ENCODE data around the gene AUTS2.

DNA sequence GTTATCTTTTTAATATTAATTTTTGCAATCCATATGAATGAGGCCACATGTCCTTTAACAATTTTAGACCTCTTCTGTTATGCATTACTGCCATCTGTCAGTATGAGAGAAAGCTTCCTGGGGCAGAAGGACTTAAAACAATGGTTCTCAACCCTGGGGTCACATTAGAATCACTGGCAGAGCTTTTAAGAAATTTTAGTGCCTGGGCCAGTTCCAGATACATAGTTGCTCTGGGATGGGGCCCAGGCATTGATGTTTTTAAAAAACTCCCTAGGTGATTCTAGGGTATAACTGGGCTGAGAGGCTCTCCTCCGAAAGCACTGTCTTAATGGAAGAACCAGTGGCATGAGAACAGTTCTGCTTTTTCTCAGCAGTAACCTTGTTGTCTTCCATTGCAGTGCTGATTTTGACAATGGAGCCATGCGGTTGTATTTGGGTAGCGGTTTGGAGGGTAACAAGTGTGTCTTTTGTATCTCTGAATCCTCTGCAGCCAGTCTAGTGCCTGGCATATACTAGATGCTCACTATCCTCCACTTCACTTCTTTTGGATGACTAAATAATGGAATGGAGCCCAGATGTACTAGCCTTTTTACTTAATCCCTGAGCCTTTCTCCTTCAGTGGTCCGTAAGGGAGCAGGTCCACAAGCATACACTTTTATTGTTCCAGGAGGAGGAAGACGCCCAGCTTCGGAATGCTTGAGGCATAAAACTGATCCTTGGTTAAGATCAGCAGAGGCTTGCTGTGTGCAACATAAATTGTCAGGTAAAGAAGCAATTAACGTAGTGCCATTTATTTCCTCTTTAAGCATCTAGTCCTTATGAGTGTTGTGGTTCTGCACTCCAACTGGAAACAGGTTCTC is 227.1 kb downstream of the AUTS2 start:
- TF ChIP-seq, protein P1, sequence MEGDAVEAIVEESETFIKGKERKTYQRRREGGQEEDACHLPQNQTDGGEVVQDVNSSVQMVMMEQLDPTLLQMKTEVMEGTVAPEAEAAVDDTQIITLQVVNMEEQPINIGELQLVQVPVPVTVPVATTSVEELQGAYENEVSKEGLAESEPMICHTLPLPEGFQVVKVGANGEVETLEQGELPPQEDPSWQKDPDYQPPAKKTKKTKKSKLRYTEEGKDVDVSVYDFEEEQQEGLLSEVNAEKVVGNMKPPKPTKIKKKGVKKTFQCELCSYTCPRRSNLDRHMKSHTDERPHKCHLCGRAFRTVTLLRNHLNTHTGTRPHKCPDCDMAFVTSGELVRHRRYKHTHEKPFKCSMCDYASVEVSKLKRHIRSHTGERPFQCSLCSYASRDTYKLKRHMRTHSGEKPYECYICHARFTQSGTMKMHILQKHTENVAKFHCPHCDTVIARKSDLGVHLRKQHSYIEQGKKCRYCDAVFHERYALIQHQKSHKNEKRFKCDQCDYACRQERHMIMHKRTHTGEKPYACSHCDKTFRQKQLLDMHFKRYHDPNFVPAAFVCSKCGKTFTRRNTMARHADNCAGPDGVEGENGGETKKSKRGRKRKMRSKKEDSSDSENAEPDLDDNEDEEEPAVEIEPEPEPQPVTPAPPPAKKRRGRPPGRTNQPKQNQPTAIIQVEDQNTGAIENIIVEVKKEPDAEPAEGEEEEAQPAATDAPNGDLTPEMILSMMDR (conservative IDR thresholded peaks at IDR 0.05; ENCODE audit: low read depth, low read length) = peak; percentile 37; the same call in 1 of the 2 replicates
- TF ChIP-seq EZH2 (IDR thresholded peaks at IDR 0.05; ENCODE audit: borderline replicate concordance, low read depth, low read length, poor library complexity, severe bottlenecking) = no peak

Data from A673 (cell line).